HG02870 (cell line): ENCODE data around the gene LANCL3.
"Not testable (repeated sequence)": the region's sequence is repeated elsewhere in the genome, so short reads cannot be mapped to it uniquely, and the experiment has no call there.

ENCODE experiments used
- ATAC-seq: cut with Tn5 transposase; IDR thresholded peaks from one replicate; pipeline ENCODE4 v1.9.1; 2021; ENCODE audit warnings: mild to moderate bottlenecking, moderate library complexity; ENCODE audit not compliant: unreplicated experiment

The LANCL3 gene

GRCh38 chrX:37609727-37610126 lies 38.3 kb downstream of the LANCL3 start:
- no peak for ATAC-seq

- ATAC-seq, result no peak
Measured at GRCh38 chrX:37613933-37614332, 42.5 kb downstream of the LANCL3 start.

GRCh38 chrX:37627602-37628001 lies 56.1 kb downstream of the LANCL3 start:
- no peak for ATAC-seq

GRCh38 chrX:37638047-37638446 lies 66.6 kb downstream of the LANCL3 start:
- no peak for ATAC-seq

GRCh38 chrX:37640142-37640541 lies 68.7 kb downstream of the LANCL3 start:
- ATAC-seq, result no peak

GRCh38 chrX:37641859-37642258 lies 70.4 kb downstream of the LANCL3 start:
- no peak for ATAC-seq

- ATAC-seq, result no peak
Measured at GRCh38 chrX:37644381-37645305, 73.2 kb downstream of the LANCL3 start.

GRCh38 chrX:37646254-37646653 lies 74.8 kb downstream of the LANCL3 start:
- no peak for ATAC-seq

- ATAC-seq, result not testable (repeated sequence)
Measured at GRCh38 chrX:37650879-37651278, 79.4 kb downstream of the LANCL3 start.

GRCh38 chrX:37651921-37652452 lies 80.5 kb downstream of the LANCL3 start:
- ATAC-seq, result no peak

GRCh38 chrX:37652589-37653231 lies 81.2 kb downstream of the LANCL3 start:
- no peak for ATAC-seq

GRCh38 chrX:37653397-37654085 lies 82.1 kb downstream of the LANCL3 start:
- no peak for ATAC-seq

GRCh38 chrX:37658343-37659030 lies 87.0 kb downstream of the LANCL3 start:
- ATAC-seq, result no peak

- no peak for ATAC-seq
Measured at GRCh38 chrX:37659047-37659446, 87.6 kb downstream of the LANCL3 start.

GRCh38 chrX:37662181-37662580 lies 90.7 kb downstream of the LANCL3 start:
- no peak for ATAC-seq

- no peak for ATAC-seq
Measured at GRCh38 chrX:37666516-37666915, 95.1 kb downstream of the LANCL3 start.

GRCh38 chrX:37667141-37667540 lies 95.7 kb downstream of the LANCL3 start:
- no peak for ATAC-seq

GRCh38 chrX:37672563-37672962 lies 101.1 kb downstream of the LANCL3 start:
- no peak for ATAC-seq

- no peak for ATAC-seq
Measured at GRCh38 chrX:37676811-37677210, 105.3 kb downstream of the LANCL3 start.

GRCh38 chrX:37677243-37677642 lies 105.8 kb downstream of the LANCL3 start:
- ATAC-seq, result peak; percentile 17

- ATAC-seq, result peak; percentile 88
Measured at GRCh38 chrX:37677765-37678164, 106.3 kb downstream of the LANCL3 start.
